GM21717 (cell line): ENCODE results near the gene CCNA1.

Experiments
- ATAC-seq: cut with Tn5 transposase; IDR thresholded peaks from one replicate; pipeline ENCODE4 v1.9.1; 2021; ENCODE audit warnings: mild to moderate bottlenecking, moderate library complexity; ENCODE audit not compliant: unreplicated experiment

The CCNA1 gene

DNA sequence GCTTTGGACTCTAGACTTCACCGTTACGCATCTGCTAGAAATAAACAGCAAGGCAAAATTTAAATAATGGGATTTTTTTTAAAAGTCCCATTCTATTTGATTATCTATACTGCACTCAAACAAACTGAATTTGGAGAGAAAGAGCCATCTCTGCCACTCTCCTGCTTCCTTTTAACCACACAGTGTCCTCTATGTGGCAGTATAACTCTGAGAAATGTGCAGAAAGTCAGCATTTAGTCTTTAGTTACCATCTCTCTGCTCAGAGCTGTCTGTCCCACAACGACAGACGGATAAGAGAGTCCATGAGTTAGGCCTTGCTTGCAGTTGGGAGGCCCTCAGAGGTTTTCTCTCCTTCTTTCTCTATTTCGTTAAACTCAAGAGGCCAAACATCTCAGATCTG lies 21.2 kb downstream of the CCNA1 start:
- no peak for ATAC-seq

DNA sequence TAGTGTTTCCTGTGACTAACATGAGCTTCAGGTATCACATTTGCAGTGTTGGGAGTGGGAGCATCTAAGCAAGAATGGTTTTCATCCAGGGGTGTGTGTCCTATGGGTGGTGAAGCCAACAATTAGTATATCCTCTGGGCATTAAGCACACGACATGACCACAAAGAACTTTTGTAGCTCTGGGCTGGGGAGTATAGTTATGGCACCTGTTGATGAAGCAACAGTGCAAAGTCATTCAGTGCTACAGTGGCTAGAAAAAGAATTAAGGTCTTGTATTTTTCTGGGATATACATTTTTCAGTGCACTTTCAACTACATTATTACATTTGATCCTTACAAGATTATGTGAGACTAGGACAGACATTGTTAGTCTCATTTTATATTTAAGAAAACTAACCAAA lies 21.8 kb downstream of the CCNA1 start:
- no peak for ATAC-seq

DNA sequence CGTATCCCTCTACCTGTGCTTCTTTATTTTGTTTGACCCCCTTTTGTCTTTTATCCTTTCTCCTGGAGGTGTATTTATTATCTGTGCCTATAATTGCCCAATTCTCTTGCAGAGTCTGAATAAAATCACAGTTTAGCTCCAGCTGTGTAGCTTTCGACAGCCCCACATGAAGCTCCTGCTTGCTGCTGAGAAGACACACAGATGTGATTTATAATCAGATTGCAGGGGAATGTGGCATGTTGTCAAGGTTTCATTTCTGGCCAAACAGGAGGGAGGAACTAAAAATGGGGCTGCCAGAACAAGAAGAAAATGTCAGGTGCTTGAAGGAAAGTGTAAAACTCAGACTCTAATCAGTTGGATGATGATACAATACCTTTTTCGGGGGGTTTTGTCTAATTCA lies 22.7 kb downstream of the CCNA1 start:
- no peak for ATAC-seq

- no peak for ATAC-seq
These were observed 24.3 kb downstream of the CCNA1 start for GRCh38 chr13:36456577-36456976.

- no peak for ATAC-seq
These were observed 29.2 kb downstream of the CCNA1 start for GRCh38 chr13:36461506-36461905.

GRCh38 chr13:36475468-36475867 lies 43.2 kb downstream of the CCNA1 start:
- ATAC-seq, result no peak

DNA sequence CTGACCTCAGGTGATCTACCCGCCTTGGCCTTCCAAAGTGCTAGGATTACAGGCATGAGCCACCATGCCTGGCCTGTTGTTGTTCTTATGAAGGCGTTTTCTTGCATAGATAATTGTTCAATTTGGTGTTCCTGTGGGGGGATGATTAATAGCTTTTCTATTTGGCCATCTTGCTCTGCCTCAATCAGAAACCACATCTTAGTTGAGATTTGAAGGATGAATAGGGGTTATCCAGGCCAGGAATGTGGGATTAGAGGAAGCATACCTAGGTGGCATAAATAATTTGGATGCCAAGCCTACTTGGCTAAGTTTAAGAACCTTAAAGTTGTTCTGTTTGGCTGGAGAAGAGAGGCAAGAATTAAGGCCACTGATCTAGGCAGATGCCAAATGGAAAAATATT lies 44.4 kb downstream of the CCNA1 start:
- no peak for ATAC-seq

GRCh38 chr13:36480726-36481427 lies 48.6 kb downstream of the CCNA1 start:
- no peak for ATAC-seq

GRCh38 chr13:36490055-36490454 lies 57.8 kb downstream of the CCNA1 start:
- no peak for ATAC-seq
